ENCODE results near the gene SLC2A5.
"Not testable (repeated sequence)": the region's sequence is repeated elsewhere in the genome, so short reads cannot be mapped to it uniquely, and the experiment has no call there.

SLC2A5 gene

GRCh38 chr1:9033363-9033762 is 36.1 kb downstream of the SLC2A5 start:
- H3K4me3 ChIP-seq (ENCODE audit: insufficient read depth, low read length, poor library complexity, severe bottlenecking) = no peak overlapping the region
- H2AFZ ChIP-seq (ENCODE audit: low read depth, low read length, severe bottlenecking) = no peak overlapping the region
- H3K27me3 ChIP-seq (ENCODE audit: low read length) = no peaks in the 10 kb centered on the region
- H3K4me2 ChIP-seq (ENCODE audit: low read depth, low read length, poor library complexity, severe bottlenecking) = no peak overlapping the region
- 0 out of 2 replicates have a peak, but pooled peaks cover 5% of the 10 kb centered on the region for H3K36me3 ChIP-seq (ENCODE audit: low read length)
- no peak overlapping the region for H3K9ac ChIP-seq (ENCODE audit: low read length)
- TF ChIP-seq CTCF (IDR thresholded peaks at IDR 0.05; ENCODE audit: insufficient read depth, low read length, poor library complexity, severe bottlenecking) = no peak
- TF ChIP-seq EZH2phosphoT487 (conservative IDR thresholded peaks at IDR 0.05; ENCODE audit: low read length) = no peak
- H4K20me1 ChIP-seq (ENCODE audit: low read depth, low read length) = no peaks in the 10 kb centered on the region
- H3K9me2 ChIP-seq (replicated peaks; ENCODE audit: insufficient read depth, low read length) = no peaks in the 10 kb centered on the region
- no peaks in the 10 kb centered on the region for H3K79me2 ChIP-seq (ENCODE audit: insufficient read depth, low read length)
- no peaks in the 10 kb centered on the region for H3F3A ChIP-seq (ENCODE audit: insufficient read depth)
- H3K9me3 ChIP-seq (ENCODE audit: insufficient read depth, low read length) = peaks cover 24% of the 10 kb centered on the region; the same call in 1 of the 2 replicates
- H3K27ac ChIP-seq (ENCODE audit: low read depth, low read length) = no peak overlapping the region

- H3K4me2 ChIP-seq (ENCODE audit: low read depth, low read length, poor library complexity, severe bottlenecking) = no peak overlapping the region
- H3K79me2 ChIP-seq (ENCODE audit: insufficient read depth, low read length) = no peaks in the 10 kb centered on the region
- no peaks in the 10 kb centered on the region for H3K27me3 ChIP-seq (ENCODE audit: low read length)
- H3K9me3 ChIP-seq (ENCODE audit: insufficient read depth, low read length) = peaks cover 24% of the 10 kb centered on the region; the same call in 1 of the 2 replicates
- H3K4me3 ChIP-seq (ENCODE audit: insufficient read depth, low read length, poor library complexity, severe bottlenecking) = no peak overlapping the region
- H4K20me1 ChIP-seq (ENCODE audit: low read depth, low read length) = no peaks in the 10 kb centered on the region
- H3K9me2 ChIP-seq (replicated peaks; ENCODE audit: insufficient read depth, low read length) = no peaks in the 10 kb centered on the region
- H3K9ac ChIP-seq (ENCODE audit: low read length) = no peak overlapping the region
- H3F3A ChIP-seq (ENCODE audit: insufficient read depth) = no peaks in the 10 kb centered on the region
- TF ChIP-seq EZH2phosphoT487 (conservative IDR thresholded peaks at IDR 0.05; ENCODE audit: low read length) (no peak), CTCF (IDR thresholded peaks at IDR 0.05; ENCODE audit: insufficient read depth, low read length, poor library complexity, severe bottlenecking) (no peak)
- no peak overlapping the region for H3K27ac ChIP-seq (ENCODE audit: low read depth, low read length)
- H3K36me3 ChIP-seq (ENCODE audit: low read length) = 0 out of 2 replicates have a peak, but pooled peaks cover 5% of the 10 kb centered on the region
- H2AFZ ChIP-seq (ENCODE audit: low read depth, low read length, severe bottlenecking) = no peak overlapping the region
Measured at GRCh38 chr1:9031484-9032259, 37.8 kb downstream of the SLC2A5 start.

DNA sequence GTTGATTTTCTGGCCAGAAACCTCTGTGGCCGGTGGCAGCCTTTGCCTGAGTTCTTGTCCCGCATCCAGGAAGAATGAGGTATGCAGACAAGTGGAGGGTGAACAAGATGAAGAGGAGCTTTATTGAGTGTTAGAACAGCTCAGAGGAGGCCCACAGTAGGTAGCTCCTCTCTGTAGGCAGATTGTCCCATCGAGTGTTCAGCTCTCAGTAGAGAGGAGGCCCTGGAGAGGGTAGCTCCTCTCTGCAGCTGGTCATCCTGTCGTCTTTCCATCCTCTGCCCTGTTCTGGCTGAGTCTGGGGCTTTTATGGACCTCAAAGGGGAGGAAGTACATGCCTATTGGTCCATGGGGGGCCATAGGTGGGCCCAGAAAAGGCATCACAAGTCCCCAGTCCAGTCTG is 38.4 kb downstream of the SLC2A5 start:
- H3K27me3 ChIP-seq (ENCODE audit: low read length); H3K9me2 ChIP-seq (replicated peaks; ENCODE audit: insufficient read depth, low read length); H3K27ac ChIP-seq (ENCODE audit: low read depth, low read length); H3K79me2 ChIP-seq (ENCODE audit: insufficient read depth, low read length); H2AFZ ChIP-seq (ENCODE audit: low read depth, low read length, severe bottlenecking); H3F3A ChIP-seq (ENCODE audit: insufficient read depth); H3K4me3 ChIP-seq (ENCODE audit: insufficient read depth, low read length, poor library complexity, severe bottlenecking); H3K36me3 ChIP-seq (ENCODE audit: low read length); H3K4me2 ChIP-seq (ENCODE audit: low read depth, low read length, poor library complexity, severe bottlenecking); H3K9ac ChIP-seq (ENCODE audit: low read length); H4K20me1 ChIP-seq (ENCODE audit: low read depth, low read length): not testable (repeated sequence)
- peaks cover 24% of the 10 kb centered on the region; the same call in 1 of the 2 replicates for H3K9me3 ChIP-seq (ENCODE audit: insufficient read depth, low read length)
